Stimulated activated CD4-positive, alpha-beta T cell treated with anti-CD3 and anti-CD28 coated beads, Interleukin-4, amount 100 ng/mL, for 4 hours (primary cell): ENCODE results near the gene CLHC1.
A peak's percentile ranks its signal among the peaks of the same experiment; 100 is the strongest.

Experiments
- DNase-seq, 2 experiments: peaks; one replicate each; pipeline ENCODE4 v3.0.0-alpha.2; 2020

Gene CLHC1

DNA sequence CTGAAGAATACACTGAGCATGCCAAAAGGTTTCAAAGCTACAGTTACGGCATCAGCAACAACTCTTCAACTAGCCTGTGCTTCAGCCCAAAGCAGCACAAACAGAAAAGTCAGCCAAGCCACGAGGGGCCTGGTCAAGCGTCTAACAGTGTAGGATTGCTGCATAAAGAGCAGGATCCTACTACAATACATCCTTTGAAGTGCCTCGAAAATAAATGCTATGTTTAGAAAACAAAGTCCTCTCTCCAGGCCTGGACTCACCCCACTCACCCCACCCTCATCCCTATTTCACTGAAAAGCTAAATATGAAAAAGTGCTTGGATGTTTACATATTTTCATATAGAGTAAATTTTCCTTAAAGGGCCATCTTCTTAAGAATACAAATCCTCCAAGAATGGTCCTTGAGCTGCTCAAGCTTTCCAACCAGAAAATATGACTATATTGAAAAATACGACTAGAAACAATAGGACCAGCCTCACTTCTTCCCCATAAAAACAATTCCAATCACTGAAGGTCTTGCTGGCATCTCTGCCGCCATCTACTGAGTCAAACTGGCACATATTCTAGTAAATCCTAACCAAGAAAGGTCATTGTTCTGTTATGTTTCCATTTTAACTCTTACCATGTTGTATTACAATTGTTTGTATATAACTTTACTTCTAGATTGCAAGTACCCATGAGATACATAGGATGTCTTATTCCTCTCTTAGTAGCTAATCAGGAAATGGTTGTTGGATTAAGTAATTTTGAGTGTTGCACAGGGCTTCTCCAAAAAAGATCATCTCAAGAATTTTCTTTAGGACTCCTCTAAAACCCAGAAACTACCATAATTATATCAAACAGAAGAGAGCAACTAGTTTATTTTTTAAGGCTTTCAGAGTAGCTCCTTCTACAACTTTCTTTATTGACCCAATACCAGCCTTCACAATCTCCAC is 63.6 kb downstream of the CLHC1 start:
- peak in 1 of 2 experiments; percentile 23 for DNase-seq

DNA sequence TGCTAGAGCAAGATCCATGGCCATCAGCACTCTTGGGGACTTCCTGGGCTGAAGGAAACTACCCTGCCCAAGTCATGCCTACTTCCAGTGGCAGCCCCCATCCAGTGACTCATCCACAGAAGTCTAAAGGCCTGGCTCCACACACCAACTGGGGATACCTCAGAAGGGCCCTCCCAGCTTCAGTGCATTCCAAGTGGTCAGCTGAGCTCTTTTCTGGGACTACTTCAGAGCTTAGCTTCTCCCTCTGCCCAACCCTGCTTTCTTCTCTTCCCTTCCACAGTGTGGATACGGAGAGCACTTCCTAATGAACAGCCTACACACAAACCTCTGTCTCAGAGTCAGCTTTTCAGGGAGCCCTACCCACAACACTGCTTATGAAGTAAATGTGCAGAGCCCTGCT is 66.5 kb downstream of the CLHC1 start:
- DNase-seq = no peak

- DNase-seq = no peak
Measured at GRCh38 chr2:55164534-55165480, 67.3 kb downstream of the CLHC1 start.

- no peak for DNase-seq
Measured at GRCh38 chr2:55163941-55164390, 68.1 kb downstream of the CLHC1 start.

DNA sequence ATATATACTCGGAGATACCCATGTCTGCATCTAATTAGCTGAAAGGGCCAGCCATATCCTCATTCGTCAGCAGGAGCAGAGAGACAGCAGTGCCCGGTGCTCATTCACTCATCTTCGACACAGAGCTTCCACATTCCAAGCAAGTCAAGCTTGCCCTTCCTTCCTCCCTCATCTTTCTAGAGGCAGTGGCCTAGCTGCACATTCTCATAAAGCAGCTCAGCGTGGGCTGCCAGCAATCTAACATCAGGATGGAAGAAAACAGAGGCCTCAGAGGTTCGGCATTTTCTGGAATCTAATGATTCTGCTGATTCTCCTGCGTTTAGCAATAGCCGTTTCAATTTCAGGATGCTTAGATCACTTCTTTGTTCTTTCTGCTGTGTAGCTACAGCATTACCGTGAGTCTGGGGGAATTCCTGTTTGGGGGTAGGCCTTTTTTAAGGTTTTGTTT is 68.8 kb downstream of the CLHC1 start:
- no peak for DNase-seq

DNA sequence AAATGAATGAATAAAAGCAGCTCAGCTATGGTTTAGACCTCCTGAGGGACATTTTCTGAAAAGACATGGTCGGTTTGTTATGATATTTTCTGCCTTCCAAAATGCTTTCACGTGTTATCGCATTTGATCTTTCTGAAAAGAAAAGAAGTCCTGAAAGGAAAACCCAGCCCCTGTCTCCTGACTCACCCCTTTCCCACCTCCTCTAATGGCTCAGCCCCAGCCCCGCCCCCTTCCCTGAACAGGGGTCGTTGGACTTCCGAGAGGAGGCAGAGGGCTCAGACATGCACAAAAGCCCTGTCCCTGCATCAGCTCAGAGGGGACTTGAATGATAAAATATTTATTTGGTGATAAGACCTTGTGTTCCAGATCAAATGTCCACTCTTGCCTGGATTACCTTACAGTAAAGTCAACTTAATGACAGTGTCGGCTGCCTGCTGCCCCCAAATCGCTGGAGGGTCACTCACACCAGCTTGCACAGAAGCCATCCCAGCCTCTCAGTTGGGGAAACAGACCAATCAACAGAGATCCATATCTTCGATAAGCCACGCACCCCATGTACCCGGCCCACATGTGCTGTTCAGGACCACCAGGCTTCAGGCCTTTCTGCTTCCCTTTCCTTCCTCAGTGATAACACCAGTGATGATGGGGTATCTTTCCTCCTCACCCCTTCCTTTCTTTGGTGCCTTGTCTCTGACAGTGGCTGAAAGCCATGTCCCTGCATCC is 69.6 kb downstream of the CLHC1 start:
- DNase-seq = no peak

DNA sequence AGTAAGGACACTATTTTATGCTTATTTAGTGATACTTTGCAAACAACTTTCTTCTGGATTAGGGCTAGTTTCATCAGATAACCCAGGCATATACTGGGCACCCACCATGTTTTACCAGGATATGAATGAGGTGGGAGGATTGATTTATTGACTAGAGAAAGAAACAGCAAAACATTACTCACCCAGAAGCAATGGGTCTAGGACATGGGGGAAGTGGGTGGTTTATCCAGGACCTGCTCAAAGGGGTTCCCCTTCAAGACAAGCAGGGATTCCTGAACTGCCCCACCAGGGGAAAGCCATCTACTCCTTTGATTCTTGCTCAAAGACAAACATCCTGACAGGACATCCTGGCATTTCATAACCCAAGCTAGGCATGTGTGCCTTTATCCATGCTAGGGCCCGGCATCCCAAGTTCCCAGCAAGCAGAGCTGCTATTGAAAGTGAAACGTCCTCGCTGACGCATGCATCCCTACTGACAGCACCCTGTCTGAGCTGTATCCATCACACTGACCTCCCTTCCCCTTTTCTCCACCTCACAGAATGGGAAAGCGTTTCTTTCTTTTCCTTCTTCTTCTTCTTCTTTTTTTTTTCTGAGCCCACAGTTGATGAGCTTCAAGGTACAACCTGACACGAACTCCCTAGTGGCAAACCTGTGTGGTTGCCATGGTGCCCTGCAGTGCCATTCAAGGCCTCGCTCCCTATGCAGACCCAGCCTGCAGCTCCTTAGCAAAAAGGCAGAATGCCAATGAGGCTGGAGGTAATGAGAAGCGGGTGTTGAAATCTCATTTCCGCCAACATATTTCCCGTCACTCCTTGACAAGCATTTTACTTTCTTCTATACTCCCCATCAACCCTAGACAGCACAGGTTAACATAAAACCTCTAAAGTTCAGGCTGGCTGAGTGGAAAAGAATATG is 70.5 kb downstream of the CLHC1 start:
- DNase-seq = no peak

- DNase-seq = no peak
Measured at GRCh38 chr2:55160422-55160821, 71.7 kb downstream of the CLHC1 start.

DNA sequence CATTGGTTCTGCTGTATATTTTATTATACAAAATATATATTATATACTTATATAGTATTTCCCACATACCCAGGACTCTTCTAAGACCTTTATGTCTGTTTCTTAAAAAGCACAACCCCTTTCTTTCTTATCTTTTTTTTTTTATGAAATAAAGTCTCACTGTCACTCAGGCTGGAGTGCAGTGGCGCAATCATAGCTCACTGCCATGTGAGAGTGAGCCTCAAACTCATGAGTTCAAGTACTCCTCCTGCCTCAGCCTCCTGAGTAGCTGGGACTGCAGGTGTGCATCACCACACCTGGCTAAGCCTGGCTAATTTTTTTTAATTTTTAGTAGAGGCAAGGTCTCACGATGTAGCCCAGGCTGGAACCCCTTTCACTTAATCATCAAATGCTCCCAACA is 72.3 kb downstream of the CLHC1 start:
- no peak for DNase-seq

DNA sequence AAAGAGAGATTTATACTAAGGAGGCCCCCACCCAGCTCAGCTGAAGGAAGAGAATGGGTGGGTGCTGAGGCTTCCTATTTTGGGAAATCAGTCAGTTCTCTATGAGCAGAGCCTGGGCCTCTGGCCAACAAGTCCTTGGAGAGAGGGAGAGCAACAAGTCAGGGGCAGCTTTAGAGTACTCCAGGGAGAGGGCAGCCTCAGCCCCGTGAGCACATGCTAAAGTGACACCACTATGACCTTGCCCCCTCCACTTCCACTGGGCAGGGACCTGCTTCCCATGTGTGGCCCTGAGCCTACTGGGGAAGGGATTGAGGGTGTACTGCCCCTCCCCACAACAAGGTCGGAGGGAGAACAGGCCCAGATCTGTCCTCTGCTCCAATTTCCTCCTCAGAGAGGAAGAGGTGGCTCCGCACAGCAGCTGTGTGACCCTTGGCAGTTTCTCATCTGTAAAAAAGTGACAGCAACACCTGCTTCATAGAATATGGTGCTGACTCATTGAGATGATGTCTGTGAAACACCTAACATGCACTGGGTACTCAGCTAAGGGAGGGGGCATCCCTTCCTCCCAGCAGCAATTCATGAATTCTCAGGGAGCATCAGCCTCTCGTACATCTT is 72.9 kb downstream of the CLHC1 start:
- DNase-seq = no peak

DNA sequence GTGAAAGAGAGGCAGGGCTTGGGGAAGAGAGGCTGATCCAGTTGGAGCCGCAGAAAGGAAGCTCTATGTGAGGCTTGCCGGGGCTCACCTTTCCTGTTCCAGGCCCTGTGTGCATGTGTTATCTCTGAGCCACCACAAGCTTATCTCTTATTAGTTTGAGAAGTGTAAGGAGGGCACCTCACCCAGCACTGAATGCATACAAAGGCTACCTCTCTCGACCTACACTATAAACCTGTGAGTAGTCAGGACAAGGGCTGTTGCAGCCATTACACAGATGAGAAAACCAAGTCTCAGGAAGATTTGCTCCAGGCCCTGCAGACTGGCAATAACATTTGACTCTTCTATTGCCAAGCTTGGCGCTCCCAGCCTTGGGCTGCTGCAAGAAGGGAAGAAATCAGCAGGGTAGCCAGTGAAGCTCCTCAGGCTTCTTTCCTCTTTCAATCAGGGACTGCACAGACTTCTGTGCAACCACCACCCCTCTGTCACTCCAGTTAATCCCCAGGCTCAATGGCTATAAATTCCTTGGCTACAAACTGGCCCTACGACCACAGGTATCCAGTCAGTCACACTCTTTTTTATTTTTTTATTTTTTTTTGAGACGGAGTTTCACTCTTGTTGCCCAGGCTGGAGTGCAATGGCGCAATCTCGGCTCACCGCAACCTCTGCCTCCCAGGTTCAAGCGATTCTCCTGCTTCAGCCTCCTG is 73.8 kb downstream of the CLHC1 start:
- no peak for DNase-seq

- no peak for DNase-seq
Measured at GRCh38 chr2:55157474-55157884, 74.6 kb downstream of the CLHC1 start.

GRCh38 chr2:55156984-55157383 is 75.1 kb downstream of the CLHC1 start:
- DNase-seq = no peak

GRCh38 chr2:55156326-55156725 is 75.8 kb downstream of the CLHC1 start:
- DNase-seq = no peak

GRCh38 chr2:55155764-55156281 is 76.3 kb downstream of the CLHC1 start:
- DNase-seq = no peak

- no peak for DNase-seq
Measured at GRCh38 chr2:55155206-55155605, 76.9 kb downstream of the CLHC1 start.

- DNase-seq = no peak
Measured at GRCh38 chr2:55154525-55155030, 77.5 kb downstream of the CLHC1 start.

DNA sequence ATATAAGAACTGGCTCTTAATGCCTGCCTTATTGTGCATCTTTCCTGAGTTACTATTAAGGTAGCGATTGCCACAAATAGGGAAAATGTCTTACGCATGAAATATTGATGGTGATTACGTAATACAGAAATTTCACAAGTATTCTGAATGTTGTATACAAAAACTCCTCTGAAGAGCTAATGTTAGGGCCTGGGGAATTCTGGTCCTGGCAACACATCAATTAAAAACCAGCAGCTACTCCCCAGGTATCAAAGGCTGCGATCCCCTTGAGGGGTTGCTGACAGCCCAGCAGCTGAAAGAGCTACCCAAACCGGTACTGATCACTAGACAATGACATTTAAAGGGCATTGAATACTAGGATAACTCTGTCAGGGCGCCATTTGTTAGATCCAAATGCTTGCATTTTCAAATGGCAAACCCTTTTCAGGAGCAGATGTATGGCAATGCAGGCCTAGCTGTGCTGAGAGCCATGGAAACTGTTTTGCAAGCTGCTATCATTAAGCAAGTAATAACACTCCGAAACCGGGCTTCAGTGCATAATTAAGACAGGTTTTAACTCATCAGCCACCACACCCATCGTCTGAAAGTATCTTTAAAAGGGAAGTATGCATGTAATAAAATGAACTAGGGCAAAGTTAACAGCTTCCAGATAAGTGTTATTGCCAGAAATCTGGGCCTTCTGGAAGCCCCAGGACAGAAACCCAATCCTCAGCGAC is 78.4 kb downstream of the CLHC1 start:
- no peak for DNase-seq
